A549 (cell line): ENCODE results near the gene C1QTNF4. TPM values are rescaled to one million over a fixed set of nuclear protein-coding genes. Genes with fewer than 3 reads are reported as not detected.

ENCODE experiments used
- ATAC-seq, 2 experiments: fragments of 200-7000 bp in 1 of 2; fragments of >200 bp in 1 of 2; cut with Nextera tagmentation in 1 of 2; cut with Tn5 transposase in 1 of 2; 3 replicates each; pipeline versions ENCODE4 v1.8.0 to v1.9.1; 2018 to 2020; ENCODE audit warnings: mild to moderate bottlenecking in 1 of 2, moderate library complexity in 1 of 2
- CTCF ChIA-PET: fragments of 300-600 bp; sonication (Branson Sonifier 250); formaldehyde crosslinking; extraction: SDS; loops from one replicate; lab custom pipeline; 2021; ENCODE audit warnings: antibody characterized with exemption, inconsistent platforms; lab: Yijun Ruan, JAX
- POLR2A ChIA-PET: fragments of 350-600 bp; formaldehyde crosslinking; extraction: SDS; loops from one replicate; lab custom pipeline; 2021; ENCODE audit warnings: antibody characterized with exemption, inconsistent platforms; lab: Yijun Ruan, JAX
- DNase-seq, 2 experiments: peaks; one replicate each; pipeline versions ENCODE4 v3.0.0 to v3.0.0-alpha.2; 2011 to 2016; ENCODE audit warnings: low read depth in 1 of 2, low spot score in 1 of 2
- FAIRE-seq: peaks from 2 replicates; lab custom pipeline; 2011; peaks lifted over from hg19 to GRCh38; lab: Jason Lieb, UNC
- H3K27ac ChIP-seq, 2 experiments: fragments of >200 bp; sonication (Bioruptor Twin); formaldehyde crosslinking; 3 replicates each; pipeline ENCODE4 v1.5.1; 2016 to 2017
- H3K4me1 ChIP-seq: fragments of >200 bp; sonication (Bioruptor Twin); formaldehyde crosslinking; 3 replicates; pipeline ENCODE4 v1.6.1; 2016
- H3K4me2 ChIP-seq: fragments of >200 bp; sonication (Bioruptor Twin); formaldehyde crosslinking; 3 replicates; pipeline ENCODE4 v1.6.1; 2016
- H3K4me3 ChIP-seq: fragments of >200 bp; sonication (Bioruptor Twin); formaldehyde crosslinking; 3 replicates; pipeline ENCODE4 v1.5.1; 2016
- H3K9me3 ChIP-seq: fragments of >200 bp; sonication (Bioruptor Twin); formaldehyde crosslinking; 3 replicates; pipeline ENCODE4 v1.6.1; 2016
- ATOH8 ChIP-seq: fragments of 250-450 bp; sonication (Bioruptor Pico); IDR thresholded peaks from 2 replicates; pipeline ENCODE4 v1.5.0; 2020; ENCODE audit warnings: low read depth, mild to moderate bottlenecking, moderate library complexity
- CBX2 ChIP-seq: fragments of 200-600 bp; sonication (generic); IDR thresholded peaks from 2 replicates; pipeline ENCODE4 v1.6.1; 2016; ENCODE audit warnings: low read depth, mild to moderate bottlenecking, borderline replicate concordance
- CBX8 ChIP-seq: fragments of 200-600 bp; sonication (generic); IDR thresholded peaks from 2 replicates; pipeline ENCODE4 v1.6.1; 2016
- CHD4 ChIP-seq: fragments of 200-600 bp; sonication (generic); IDR thresholded peaks from 2 replicates; pipeline ENCODE4 v1.6.1; 2016; ENCODE audit warnings: antibody characterized with exemption, mild to moderate bottlenecking, borderline replicate concordance
- EHF ChIP-seq: fragments of 250-450 bp; sonication (Bioruptor Pico); IDR thresholded peaks from 2 replicates; pipeline ENCODE4 v1.5.0; 2020; ENCODE audit warnings: mild to moderate bottlenecking
- EHMT2 ChIP-seq: fragments of 200-600 bp; sonication (generic); IDR thresholded peaks from 2 replicates; pipeline ENCODE4 v1.6.1; 2016; ENCODE audit warnings: antibody characterized with exemption, low read depth, mild to moderate bottlenecking, moderate library complexity
- ELK1 ChIP-seq: fragments of 150-350 bp; IDR thresholded peaks from 2 replicates; pipeline ENCODE4 v1.6.1; 2014; ENCODE audit warnings: low read depth, mild to moderate bottlenecking, low read length
- EP300 ChIP-seq, 2 experiments: fragments of >200 bp; sonication (Bioruptor Twin); formaldehyde crosslinking; IDR thresholded peaks; 2 replicates in 1 of 2; 3 replicates in 1 of 2; pipeline ENCODE4 v1.6.1; 2016 to 2017
- FOSB ChIP-seq: fragments of 250-450 bp; sonication (Bioruptor Pico); IDR thresholded peaks from 2 replicates; pipeline ENCODE4 v1.5.0; 2020; ENCODE audit warnings: mild to moderate bottlenecking, moderate library complexity
- HOXA7 ChIP-seq: fragments of 250-450 bp; sonication (Bioruptor Pico); IDR thresholded peaks from 2 replicates; pipeline ENCODE4 v1.5.0; 2020; ENCODE audit warnings: mild to moderate bottlenecking, moderate library complexity
- HOXB5 ChIP-seq: fragments of 250-450 bp; sonication (Bioruptor Pico); IDR thresholded peaks from 2 replicates; pipeline ENCODE4 v1.5.0; 2020; ENCODE audit warnings: mild to moderate bottlenecking, moderate library complexity
- JUNB ChIP-seq: fragments of >200 bp; sonication (Bioruptor Twin); formaldehyde crosslinking; IDR thresholded peaks from 2 replicates; pipeline ENCODE4 v1.6.1; 2016
- KDM1A ChIP-seq: fragments of 200-600 bp; sonication (generic); IDR thresholded peaks from 2 replicates; pipeline ENCODE4 v1.6.1; 2016; ENCODE audit warnings: low read depth, mild to moderate bottlenecking
- MAFK ChIP-seq: fragments of 450-650 bp; IDR thresholded peaks from 2 replicates; pipeline ENCODE4 v1.6.1; 2014; ENCODE audit not compliant: partially characterized antibody
- NFE2L2 ChIP-seq: fragments of 150-350 bp; conservative IDR thresholded peaks from 2 replicates; pipeline ENCODE4 v1.6.1; 2014; ENCODE audit warnings: low read length
- NR3C1 ChIP-seq: fragments of >200 bp; sonication (Bioruptor Twin); formaldehyde crosslinking; IDR thresholded peaks from 3 replicates; pipeline ENCODE4 v1.6.1; 2017
- RCOR1 ChIP-seq: fragments of 150-350 bp; IDR thresholded peaks from 2 replicates; pipeline ENCODE4 v1.6.1; 2014; ENCODE audit warnings: antibody characterized with exemption, low read length, low read depth
- REST ChIP-seq: fragments of 200-600 bp; sonication (generic); IDR thresholded peaks from 2 replicates; pipeline ENCODE4 v1.6.1; 2016; ENCODE audit warnings: antibody characterized with exemption, mild to moderate bottlenecking, moderate library complexity
- RFX5 ChIP-seq: fragments of 450-650 bp; IDR thresholded peaks from 2 replicates; pipeline ENCODE4 v1.7.1; 2014; ENCODE audit warnings: antibody characterized with exemption, mild to moderate bottlenecking, moderate library complexity
- SMC3 ChIP-seq: fragments of >200 bp; sonication (Bioruptor Twin); formaldehyde crosslinking; IDR thresholded peaks from 3 replicates; pipeline ENCODE4 v1.6.1; 2018; ENCODE audit warnings: inconsistent platforms
- TP53 ChIP-seq: fragments of 250-450 bp; sonication (Bioruptor Pico); IDR thresholded peaks from 2 replicates; pipeline ENCODE4 v1.5.0; 2021; ENCODE audit warnings: mild to moderate bottlenecking, moderate library complexity
- ZNF302 ChIP-seq: fragments of 250-450 bp; sonication (Bioruptor Pico); IDR thresholded peaks from 2 replicates; pipeline ENCODE4 v1.9.0; 2021; ENCODE audit warnings: inconsistent platforms, mild to moderate bottlenecking, moderate library complexity
- WGBS: methylation state at CpG from one replicate; pipeline ENCODE4 v1.1.6; 2017; ENCODE audit errors: missing lambda C conversion rate; 5-methylcytosine and 5-hydroxymethylcytosine counted together
- polyA plus RNA-seq, 4 experiments: library from polyadenylated mRNA; depleted of rRNA in 3 of 4; stranded (reverse); fragments of >200 nt; fragmentation: RNase III in 1 of 4; extraction: RNeasy Plus Mini Kit Qiagen cat#74134 plus additional on column Dnase treatment in 1 of 4; gene quantifications; 2 replicates in 3 of 4; 3 replicates in 1 of 4; pipeline ENCODE4 v1.2.3, GENCODE V29; 2011 to 2017
- TF ChIP-seq, protein P1 (sequence below): fragments of >200 bp; sonication (Bioruptor Twin); formaldehyde crosslinking; IDR thresholded peaks from 3 replicates; pipeline ENCODE4 v1.5.1; 2016
- TF ChIP-seq, protein P2 (sequence below): fragments of 250-450 bp; sonication (Bioruptor Pico); IDR thresholded peaks from 2 replicates; pipeline ENCODE4 v1.5.0; 2021; ENCODE audit warnings: mild to moderate bottlenecking, moderate library complexity, borderline replicate concordance

C1QTNF4 gene
- polyA plus RNA-seq, 2 of the 4 experiments (the other 2 are of a cell fraction), result not detected

- H3K4me1 ChIP-seq, result no peaks in the 10 kb centered on the region
- ATAC-seq (no peak; a peak in 1 of 6 replicates), DNase-seq (no peak), FAIRE-seq (no peak)
- H3K27ac ChIP-seq, result no peak overlapping the region
- TF ChIP-seq NFE2L2, result no peak
- TF ChIP-seq NR3C1, result no peak
- TF ChIP-seq ELK1, result no peak
- TF ChIP-seq CHD4, result no peak
- no peak for TF ChIP-seq RCOR1
- TF ChIP-seq, protein P1, sequence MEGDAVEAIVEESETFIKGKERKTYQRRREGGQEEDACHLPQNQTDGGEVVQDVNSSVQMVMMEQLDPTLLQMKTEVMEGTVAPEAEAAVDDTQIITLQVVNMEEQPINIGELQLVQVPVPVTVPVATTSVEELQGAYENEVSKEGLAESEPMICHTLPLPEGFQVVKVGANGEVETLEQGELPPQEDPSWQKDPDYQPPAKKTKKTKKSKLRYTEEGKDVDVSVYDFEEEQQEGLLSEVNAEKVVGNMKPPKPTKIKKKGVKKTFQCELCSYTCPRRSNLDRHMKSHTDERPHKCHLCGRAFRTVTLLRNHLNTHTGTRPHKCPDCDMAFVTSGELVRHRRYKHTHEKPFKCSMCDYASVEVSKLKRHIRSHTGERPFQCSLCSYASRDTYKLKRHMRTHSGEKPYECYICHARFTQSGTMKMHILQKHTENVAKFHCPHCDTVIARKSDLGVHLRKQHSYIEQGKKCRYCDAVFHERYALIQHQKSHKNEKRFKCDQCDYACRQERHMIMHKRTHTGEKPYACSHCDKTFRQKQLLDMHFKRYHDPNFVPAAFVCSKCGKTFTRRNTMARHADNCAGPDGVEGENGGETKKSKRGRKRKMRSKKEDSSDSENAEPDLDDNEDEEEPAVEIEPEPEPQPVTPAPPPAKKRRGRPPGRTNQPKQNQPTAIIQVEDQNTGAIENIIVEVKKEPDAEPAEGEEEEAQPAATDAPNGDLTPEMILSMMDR, result no peak
- no peak for TF ChIP-seq TP53 (CRISPR knock-in tag)
- no peak for TF ChIP-seq ATOH8 (CRISPR knock-in tag)
- no peak for TF ChIP-seq KDM1A
- no peak overlapping the region for H3K4me3 ChIP-seq
- POLR2A ChIA-PET, result interaction anchor here (0.9 kb wide), 1 partner anchor 11 kb away, joined by 3 read pairs; no protein-coding TSS in a partner anchor
- CTCF ChIA-PET, result interaction anchor here (0.6 to 1.7 kb wide), 3 partner anchors 11 to 30 kb away, joined by 3 to 6 read pairs (median 3); no protein-coding TSS in a partner anchor
- no peaks in the 10 kb centered on the region for H3K9me3 ChIP-seq
- WGBS, result 84% methylated on average over 3 of the region's 3 CpGs
- H3K4me2 ChIP-seq, result no peak overlapping the region
Observed at GRCh38 chr11:47609675-47610074, 15.5 kb upstream of the C1QTNF4 start.

- H3K27ac ChIP-seq, result no peak overlapping the region
- ATAC-seq (no peak), FAIRE-seq (no peak), DNase-seq (no peak)
- H3K4me2 ChIP-seq, result no peak overlapping the region
- no peak for TF ChIP-seq EP300 (IDR thresholded peaks at IDR 0.05)
- no peak for TF ChIP-seq RCOR1
- TF ChIP-seq NR3C1, result no peak
- no peak for TF ChIP-seq TP53 (CRISPR knock-in tag)
- no peak for TF ChIP-seq EHMT2
- no peak for TF ChIP-seq HOXB5 (CRISPR knock-in tag)
- no peak for TF ChIP-seq JUNB
- TF ChIP-seq FOSB (CRISPR knock-in tag), result no peak
- TF ChIP-seq KDM1A, result no peak
- ChIA-PET CTCF (interaction anchor here (1.2 to 3.1 kb wide), 3 partner anchors 10 to 246 kb away, joined by 3 to 12 read pairs (median 6); no protein-coding TSS in a partner anchor), POLR2A (interaction anchor here (0.7 to 1.2 kb wide), 2 partner anchors 108 to 1148 kb away, joined by 3 read pairs; partner anchors contain the start of gene AGBL2)
- WGBS, result 94% methylated on average over 7 of the region's 7 CpGs
- no peak overlapping the region for H3K4me3 ChIP-seq
- no peaks in the 10 kb centered on the region for H3K4me1 ChIP-seq
- no peaks in the 10 kb centered on the region for H3K9me3 ChIP-seq
Observed at GRCh38 chr11:47607380-47607779, 13.2 kb upstream of the C1QTNF4 start.

GRCh38 chr11:47606731-47607130 is 12.5 kb upstream of the C1QTNF4 start:
- Histone ChIP-seq H3K4me3 (no peak overlapping the region), H3K9me3 (no peaks in the 10 kb centered on the region), H3K4me2 (no peak overlapping the region), H3K27ac (no peak overlapping the region), H3K4me1 (no peaks in the 10 kb centered on the region)
- FAIRE-seq (no peak), DNase-seq (no peak), ATAC-seq (no peak)
- 76% methylated on average over 5 of the region's 5 CpGs for WGBS
- ChIA-PET CTCF (interaction anchor here (1.2 to 3.1 kb wide), 5 partner anchors 10 to 247 kb away, joined by 3 to 12 read pairs (median 5); no protein-coding TSS in a partner anchor), POLR2A (interaction anchor here (0.7 to 1.2 kb wide), 2 partner anchors 108 to 1147 kb away, joined by 3 read pairs; partner anchors contain the start of gene AGBL2)
- TF ChIP-seq RCOR1 (no peak), FOSB (CRISPR knock-in tag) (no peak), SMC3 (no peak), ZNF302 (CRISPR knock-in tag) (no peak), RFX5 (no peak), MAFK (no peak), CBX8 (no peak), HOXA7 (CRISPR knock-in tag) (no peak), REST (no peak), EHF (CRISPR knock-in tag) (no peak), CBX2 (no peak), EP300 (IDR thresholded peaks at IDR 0.05) (no peak)
- TF ChIP-seq, protein P2, sequence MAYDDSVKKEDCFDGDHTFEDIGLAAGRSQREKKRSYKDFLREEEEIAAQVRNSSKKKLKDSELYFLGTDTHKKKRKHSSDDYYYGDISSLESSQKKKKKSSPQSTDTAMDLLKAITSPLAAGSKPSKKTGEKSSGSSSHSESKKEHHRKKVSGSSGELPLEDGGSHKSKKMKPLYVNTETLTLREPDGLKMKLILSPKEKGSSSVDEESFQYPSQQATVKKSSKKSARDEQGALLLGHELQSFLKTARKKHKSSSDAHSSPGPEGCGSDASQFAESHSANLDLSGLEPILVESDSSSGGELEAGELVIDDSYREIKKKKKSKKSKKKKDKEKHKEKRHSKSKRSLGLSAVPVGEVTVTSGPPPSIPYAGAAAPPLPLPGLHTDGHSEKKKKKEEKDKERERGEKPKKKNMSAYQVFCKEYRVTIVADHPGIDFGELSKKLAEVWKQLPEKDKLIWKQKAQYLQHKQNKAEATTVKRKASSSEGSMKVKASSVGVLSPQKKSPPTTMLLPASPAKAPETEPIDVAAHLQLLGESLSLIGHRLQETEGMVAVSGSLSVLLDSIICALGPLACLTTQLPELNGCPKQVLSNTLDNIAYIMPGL, result no peak
